NCI-H226 (cell line): ENCODE data around the gene TMEM214.

Source experiments
- DNase-seq: peaks from one replicate; pipeline ENCODE4 v3.0.0-alpha.2; 2015

Gene TMEM214

GRCh38 chr2:27013738-27014137 lies 19.0 kb upstream of the TMEM214 start:
- no peak for DNase-seq

GRCh38 chr2:27014771-27015433 lies 17.9 kb upstream of the TMEM214 start:
- no peak for DNase-seq

- peak; percentile 31 for DNase-seq
These were observed 15.9 kb upstream of the TMEM214 start for GRCh38 chr2:27016801-27017325.

GRCh38 chr2:27018142-27018541 lies 14.6 kb upstream of the TMEM214 start:
- DNase-seq: no peak

- DNase-seq: no peak
These were observed 13.3 kb upstream of the TMEM214 start for GRCh38 chr2:27019459-27019858.

GRCh38 chr2:27019931-27020855 lies 12.6 kb upstream of the TMEM214 start:
- no peak for DNase-seq

GRCh38 chr2:27021253-27022049 lies 11.3 kb upstream of the TMEM214 start:
- peak; percentile 20 for DNase-seq

- no peak for DNase-seq
These were observed 9.0 kb upstream of the TMEM214 start for GRCh38 chr2:27023740-27024139.

GRCh38 chr2:27024188-27024587 lies 8.6 kb upstream of the TMEM214 start:
- DNase-seq: no peak

GRCh38 chr2:27024812-27025211 lies 8.0 kb upstream of the TMEM214 start:
- DNase-seq: no peak

GRCh38 chr2:27025281-27025800 lies 7.4 kb upstream of the TMEM214 start:
- DNase-seq: no peak

- DNase-seq: no peak
These were observed 6.6 kb upstream of the TMEM214 start for GRCh38 chr2:27025861-27026851.

GRCh38 chr2:27027211-27027651 lies 5.5 kb upstream of the TMEM214 start:
- DNase-seq: no peak

- no peak for DNase-seq
These were observed 3.7 kb upstream of the TMEM214 start for GRCh38 chr2:27029051-27029450.

- no peak for DNase-seq
These were observed 588 bp downstream of the TMEM214 start for GRCh38 chr2:27033253-27033852.

GRCh38 chr2:27038012-27038411 lies 5.2 kb downstream of the TMEM214 start:
- no peak for DNase-seq

GRCh38 chr2:27038631-27039339 lies 6.0 kb downstream of the TMEM214 start:
- DNase-seq: no peak

- no peak for DNase-seq
These were observed 6.7 kb downstream of the TMEM214 start for GRCh38 chr2:27039426-27039825.

- DNase-seq: no peak
These were observed 7.1 kb downstream of the TMEM214 start for GRCh38 chr2:27039871-27040270.

GRCh38 chr2:27040282-27040681 lies 7.5 kb downstream of the TMEM214 start:
- no peak for DNase-seq
